ENCODE data around the gene AP1AR. TPM values are rescaled to one million over a fixed set of nuclear protein-coding genes. Genes with fewer than 3 reads are reported as not detected.
A peak's percentile ranks its signal among the peaks of the same experiment; 100 is the strongest.
"Not testable (repeated sequence)": the region's sequence is repeated elsewhere in the genome, so short reads cannot be mapped to it uniquely, and the experiment has no call there.

The AP1AR gene
- total RNA-seq, 1 donor from 2014 or later, result 13.0 TPM

DNA sequence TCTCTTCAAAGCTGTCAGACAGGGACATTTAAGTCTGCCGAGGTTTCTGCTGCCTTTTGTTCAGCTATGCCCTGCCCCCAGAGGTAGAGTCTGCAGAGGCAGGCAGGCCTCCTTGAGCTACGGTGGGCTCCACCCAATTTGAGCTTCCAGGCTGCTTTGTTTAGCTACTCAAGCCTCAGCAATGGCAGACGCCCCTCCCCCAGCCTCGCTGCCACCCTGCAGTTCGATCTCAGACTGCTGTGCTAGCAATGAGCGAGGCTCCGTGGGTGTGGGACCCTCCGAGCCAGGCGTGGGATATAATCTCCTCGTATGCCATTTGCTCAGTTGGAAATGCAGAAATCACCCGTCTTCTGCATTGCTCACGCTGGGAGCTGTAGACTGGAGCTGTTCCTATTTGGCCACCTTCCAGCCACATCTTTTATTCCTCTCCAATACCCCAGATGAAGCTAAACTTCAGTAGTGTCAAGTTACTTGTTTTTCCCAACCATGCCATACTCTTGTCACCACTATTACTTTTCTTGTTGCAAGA lies 77.7 kb downstream of the AP1AR start:
- not testable (repeated sequence) for H3K9me3 ChIP-seq (ENCODE audit: control insufficient read depth in 3 of 3, low read length in 3 of 3); H3K4me1 ChIP-seq (ENCODE audit: control insufficient read depth in 3 of 3, insufficient read depth in 3 of 3, low read length in 3 of 3); H3K27ac ChIP-seq (ENCODE audit: low read depth, low read length); H3K27me3 ChIP-seq (ENCODE audit: control insufficient read depth in 3 of 3, insufficient read depth in 3 of 3, low read length in 3 of 3); H3K36me3 ChIP-seq (ENCODE audit: control insufficient read depth in 3 of 3, insufficient read depth in 3 of 3, low read length in 3 of 3)
- H3K4me3 ChIP-seq (ENCODE audit: low read length in 3 of 3), result peak overlapping the region in 1 of 3 donors; percentile 29
- peak overlapping the region in 1 of 3 donors; percentile 10 for H3K9ac ChIP-seq (ENCODE audit: low read depth in 1 of 3, low read length in 3 of 3)

DNA sequence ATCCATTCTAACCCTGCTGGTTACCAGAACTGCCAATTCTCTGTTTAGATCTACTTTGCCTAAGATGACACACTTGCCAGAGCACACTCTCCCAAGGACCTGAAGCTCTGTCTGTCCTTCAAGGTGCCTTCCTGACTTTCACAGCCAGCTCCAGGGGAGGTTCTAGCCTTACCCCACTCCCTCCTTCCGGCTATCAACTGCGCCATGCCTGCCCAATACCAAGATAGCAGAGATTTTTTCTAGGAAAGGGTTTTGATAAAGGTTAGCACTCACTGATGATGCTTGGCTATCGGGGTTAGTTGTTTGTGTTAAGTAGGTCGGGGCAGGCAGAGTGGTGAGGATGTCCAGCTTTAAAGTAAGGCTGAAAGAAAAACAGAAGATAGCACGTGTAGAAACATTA lies 79.9 kb downstream of the AP1AR start:
- Histone ChIP-seq H3K4me1 (ENCODE audit: control insufficient read depth in 3 of 3, insufficient read depth in 3 of 3, low read length in 3 of 3) (peaks cover 0 to 4% (median 0%) of the 10 kb centered on the region in 3 donors), H3K36me3 (ENCODE audit: control insufficient read depth in 3 of 3, insufficient read depth in 3 of 3, low read length in 3 of 3) (no peaks in the 10 kb centered on the region), H3K9me3 (ENCODE audit: control insufficient read depth in 3 of 3, low read length in 3 of 3) (no peaks in the 10 kb centered on the region), H3K27me3 (ENCODE audit: control insufficient read depth in 3 of 3, insufficient read depth in 3 of 3, low read length in 3 of 3) (no peaks in the 10 kb centered on the region), H3K27ac (ENCODE audit: low read depth, low read length) (no peak overlapping the region), H3K4me3 (ENCODE audit: low read length in 3 of 3) (no peak overlapping the region), H3K9ac (ENCODE audit: low read depth in 1 of 3, low read length in 3 of 3) (no peak overlapping the region)

DNA sequence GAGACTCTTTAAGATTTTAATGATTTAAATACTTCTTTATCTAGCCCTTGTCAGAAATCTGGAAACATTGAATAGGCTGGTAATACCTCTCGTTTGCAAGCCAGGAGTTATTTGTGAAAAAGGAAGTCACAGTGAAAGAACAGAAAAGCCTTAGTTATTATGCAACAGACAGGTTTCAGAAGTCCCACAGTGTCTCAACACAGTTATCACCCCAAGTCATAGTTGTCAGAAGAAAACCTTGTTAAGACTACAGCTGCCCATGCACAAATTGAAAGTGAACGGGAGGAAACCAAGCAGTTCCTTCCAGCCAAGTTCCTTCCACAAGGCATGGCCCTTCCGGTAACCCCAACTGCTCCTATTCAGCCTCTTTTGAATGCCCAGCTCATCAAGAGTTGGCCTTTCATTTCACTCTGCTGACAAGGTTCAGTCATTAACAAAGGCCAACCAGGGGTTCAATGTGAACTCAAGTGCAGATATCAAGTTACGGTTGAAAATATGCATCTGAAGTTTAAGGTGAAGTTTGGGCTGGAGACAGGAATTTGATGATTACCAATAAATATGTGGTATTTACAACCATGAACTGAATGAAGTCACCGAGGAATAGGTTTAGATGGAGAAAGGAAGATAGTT lies 81.1 kb downstream of the AP1AR start:
- Histone ChIP-seq H3K4me1 (ENCODE audit: control insufficient read depth in 3 of 3, insufficient read depth in 3 of 3, low read length in 3 of 3) (peaks cover 0 to 4% (median 0%) of the 10 kb centered on the region in 3 donors), H3K27me3 (ENCODE audit: control insufficient read depth in 3 of 3, insufficient read depth in 3 of 3, low read length in 3 of 3) (no peaks in the 10 kb centered on the region), H3K9me3 (ENCODE audit: control insufficient read depth in 3 of 3, low read length in 3 of 3) (no peaks in the 10 kb centered on the region), H3K4me3 (ENCODE audit: low read length in 3 of 3) (no peak overlapping the region), H3K9ac (ENCODE audit: low read depth in 1 of 3, low read length in 3 of 3) (no peak overlapping the region), H3K27ac (ENCODE audit: low read depth, low read length) (no peak overlapping the region), H3K36me3 (ENCODE audit: control insufficient read depth in 3 of 3, insufficient read depth in 3 of 3, low read length in 3 of 3) (no peaks in the 10 kb centered on the region)

DNA sequence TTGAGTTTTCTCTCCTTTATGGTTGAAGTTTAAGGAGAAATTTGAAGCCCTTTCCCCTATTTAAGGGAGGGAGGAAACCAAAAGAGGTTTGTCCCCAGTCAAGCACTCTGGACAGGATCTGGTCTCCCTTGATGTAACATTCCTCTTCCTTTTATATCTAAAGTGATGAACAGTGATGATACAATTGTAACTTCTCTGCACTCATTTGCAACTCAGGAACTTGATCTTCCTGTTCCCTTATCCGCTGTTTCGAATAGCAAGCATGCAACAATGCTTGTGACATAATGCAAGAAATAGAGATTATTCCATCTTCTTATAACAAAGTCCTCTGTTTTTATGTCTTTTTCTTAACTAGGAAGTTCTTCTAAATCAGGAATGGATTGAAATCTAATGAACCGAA lies 83.9 kb downstream of the AP1AR start:
- H3K4me3 ChIP-seq (ENCODE audit: low read length in 3 of 3), result no peak overlapping the region
- H3K9me3 ChIP-seq (ENCODE audit: control insufficient read depth in 3 of 3, low read length in 3 of 3), result no peaks in the 10 kb centered on the region
- H3K9ac ChIP-seq (ENCODE audit: low read depth in 1 of 3, low read length in 3 of 3), result no peak overlapping the region
- no peaks in the 10 kb centered on the region for H3K4me1 ChIP-seq (ENCODE audit: control insufficient read depth in 3 of 3, insufficient read depth in 3 of 3, low read length in 3 of 3)
- no peaks in the 10 kb centered on the region for H3K36me3 ChIP-seq (ENCODE audit: control insufficient read depth in 3 of 3, insufficient read depth in 3 of 3, low read length in 3 of 3)
- no peaks in the 10 kb centered on the region for H3K27me3 ChIP-seq (ENCODE audit: control insufficient read depth in 3 of 3, insufficient read depth in 3 of 3, low read length in 3 of 3)
- H3K27ac ChIP-seq (ENCODE audit: low read depth, low read length), result no peak overlapping the region

DNA sequence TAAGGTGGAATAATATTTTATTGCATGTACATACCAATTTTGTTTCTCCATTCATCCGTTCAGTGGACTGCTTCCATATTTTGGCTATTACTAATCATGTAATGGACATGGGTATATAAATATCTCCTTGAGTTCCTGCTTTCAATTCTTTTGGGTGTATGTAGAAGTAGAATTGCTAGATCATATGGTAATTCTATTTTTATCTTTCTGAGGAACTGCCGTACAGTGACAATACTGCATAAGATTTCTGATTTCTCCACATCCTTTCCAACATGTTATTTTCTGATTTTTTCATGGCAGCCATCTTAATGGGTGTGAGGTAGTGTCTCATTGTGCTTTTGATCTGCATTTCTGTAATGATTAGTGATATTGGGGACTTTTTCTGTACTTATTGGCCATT lies 84.8 kb downstream of the AP1AR start:
- no peak overlapping the region for H3K4me3 ChIP-seq (ENCODE audit: low read length in 3 of 3)
- H3K36me3 ChIP-seq (ENCODE audit: control insufficient read depth in 3 of 3, insufficient read depth in 3 of 3, low read length in 3 of 3), result no peaks in the 10 kb centered on the region
- no peaks in the 10 kb centered on the region for H3K9me3 ChIP-seq (ENCODE audit: control insufficient read depth in 3 of 3, low read length in 3 of 3)
- H3K4me1 ChIP-seq (ENCODE audit: control insufficient read depth in 3 of 3, insufficient read depth in 3 of 3, low read length in 3 of 3), result no peaks in the 10 kb centered on the region
- no peak overlapping the region for H3K9ac ChIP-seq (ENCODE audit: low read depth in 1 of 3, low read length in 3 of 3)
- H3K27ac ChIP-seq (ENCODE audit: low read depth, low read length), result no peak overlapping the region
- no peaks in the 10 kb centered on the region for H3K27me3 ChIP-seq (ENCODE audit: control insufficient read depth in 3 of 3, insufficient read depth in 3 of 3, low read length in 3 of 3)

DNA sequence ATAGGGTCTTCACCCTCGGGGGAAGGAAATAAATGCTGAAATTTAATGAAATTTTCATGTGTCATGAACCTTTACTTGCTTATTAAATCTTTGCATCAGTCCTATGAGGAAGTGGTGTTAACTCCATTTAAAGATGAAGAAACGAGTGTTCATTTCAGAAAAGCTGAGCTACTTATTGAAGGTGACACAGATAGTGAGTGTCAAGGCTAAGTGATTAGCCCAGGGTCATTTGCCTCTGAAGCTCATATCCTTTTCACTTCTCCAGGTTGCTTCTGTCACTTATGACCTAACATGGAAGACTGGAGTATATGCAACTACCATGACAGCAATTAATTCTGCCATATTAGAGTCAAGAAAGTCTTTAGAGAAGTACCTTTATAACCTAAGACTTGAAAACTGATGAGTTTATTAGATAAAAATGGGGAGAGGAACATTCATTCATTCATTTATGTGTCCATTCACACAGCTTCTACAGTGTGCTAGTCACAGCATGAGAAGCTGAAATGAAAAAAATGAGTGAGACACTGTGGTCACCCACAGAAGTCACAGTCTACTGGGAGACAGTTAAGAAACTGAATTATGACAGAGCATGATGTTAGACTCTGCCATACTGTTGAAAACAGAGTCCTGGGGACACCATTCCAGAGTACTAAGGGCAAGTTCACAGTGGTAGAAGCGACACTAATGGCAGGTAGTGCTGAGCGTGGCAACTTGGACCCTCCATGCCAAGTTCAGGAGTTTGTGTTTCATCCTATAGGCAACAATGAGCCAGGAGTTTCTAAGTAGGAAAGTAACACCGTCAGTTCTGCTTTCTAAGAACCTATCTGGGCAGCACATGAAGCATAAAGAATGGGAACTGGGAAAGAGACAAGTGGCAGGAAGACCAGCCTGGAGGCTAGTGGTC lies 86.9 kb downstream of the AP1AR start:
- no peaks in the 10 kb centered on the region for H3K9me3 ChIP-seq (ENCODE audit: control insufficient read depth in 3 of 3, low read length in 3 of 3)
- H3K4me1 ChIP-seq (ENCODE audit: control insufficient read depth in 3 of 3, insufficient read depth in 3 of 3, low read length in 3 of 3), result no peaks in the 10 kb centered on the region
- no peaks in the 10 kb centered on the region for H3K27me3 ChIP-seq (ENCODE audit: control insufficient read depth in 3 of 3, insufficient read depth in 3 of 3, low read length in 3 of 3)
- H3K9ac ChIP-seq (ENCODE audit: low read depth in 1 of 3, low read length in 3 of 3), result no peak overlapping the region
- no peak overlapping the region for H3K27ac ChIP-seq (ENCODE audit: low read depth, low read length)
- H3K36me3 ChIP-seq (ENCODE audit: control insufficient read depth in 3 of 3, insufficient read depth in 3 of 3, low read length in 3 of 3), result no peaks in the 10 kb centered on the region
- H3K4me3 ChIP-seq (ENCODE audit: low read length in 3 of 3), result no peak overlapping the region

Other genes with a start within 250 kb of the AP1AR start
- gene FAM241A, start 86.3 kb upstream of the AP1AR start, total RNA-seq, result 2.1 TPM
- 2.6 TPM for gene TIFA, start 54.1 kb downstream of the AP1AR start, total RNA-seq
- gene ALPK1, start 65.6 kb downstream of the AP1AR start, total RNA-seq, result 9.4 TPM

Data from skeletal muscle tissue (tissue), 4 donors.